Brain microvascular endothelial cell (primary cell): ENCODE measurements around the gene HAUS5.

Experiments
- DNase-seq: peaks from one replicate; pipeline ENCODE4 v3.0.0-alpha.2; 2020
- H3K27ac ChIP-seq: fragments of 250-450 bp; sonication (Bioruptor Pico); 2 replicates; pipeline ENCODE4 v1.5.1; 2020; ENCODE audit warnings: mild to moderate bottlenecking, moderate library complexity
- H3K27me3 ChIP-seq: fragments of 250-450 bp; sonication (Bioruptor Pico); replicated peaks from 2 replicates; pipeline ENCODE4 v1.5.1; 2020; ENCODE audit warnings: mild to moderate bottlenecking
- H3K36me3 ChIP-seq: fragments of 250-450 bp; sonication (Bioruptor Pico); replicated peaks from 2 replicates; pipeline ENCODE4 v1.5.1; 2020; ENCODE audit warnings: mild to moderate bottlenecking
- H3K4me3 ChIP-seq: 2 replicates; pipeline ENCODE4 v1.5.1; 2011; ENCODE audit warnings: low read depth, mild to moderate bottlenecking, control low read depth, low read length, moderate library complexity
- in situ Hi-C: cut with HindIII; loops from 2 replicates; pipeline ENCODE4 v1.10.0; 2017; ENCODE audit warnings: low sequenced_read_pairs, low pct_ligation_motif_present
- TF ChIP-seq, protein P1 (sequence below): IDR thresholded peaks from 2 replicates; pipeline ENCODE4 v1.5.1; 2011; ENCODE audit warnings: low read depth, mild to moderate bottlenecking, moderate library complexity, low read length, control low read depth, inconsistent platforms; ENCODE audit errors: missing control alignments

HAUS5 gene

DNA sequence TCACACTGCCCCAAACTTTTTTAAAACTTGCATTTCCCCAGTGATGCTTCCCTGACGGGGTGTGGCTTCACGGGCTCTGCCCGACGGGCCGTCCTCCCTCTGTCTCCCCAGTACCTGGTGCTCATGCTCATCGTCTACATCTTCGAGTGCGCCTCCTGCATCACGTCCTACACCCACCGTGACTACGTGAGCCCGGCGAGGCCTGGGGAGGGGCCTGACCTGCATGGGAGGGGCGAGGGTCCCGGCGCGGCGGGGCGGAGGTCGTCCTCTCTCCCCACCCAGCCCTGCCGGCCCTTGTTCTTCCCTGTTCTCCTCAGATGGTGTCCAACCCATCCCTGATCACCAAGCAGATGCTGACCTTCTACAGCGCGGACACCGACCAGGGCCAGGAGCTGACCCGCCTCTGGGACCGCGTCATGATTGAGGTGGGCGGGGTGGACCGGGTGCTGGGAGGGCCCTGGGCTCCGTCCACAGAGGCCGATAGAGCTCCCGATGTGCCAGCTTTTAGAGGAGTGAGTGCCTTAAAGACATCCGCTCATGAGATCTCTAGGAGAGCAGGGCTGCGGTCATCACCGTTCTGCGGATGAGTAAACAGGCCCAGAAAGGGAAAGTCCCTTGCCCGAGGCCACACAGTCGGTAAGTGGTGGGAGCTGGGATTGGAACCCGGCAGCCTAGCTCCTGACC lies 60.7 kb downstream of the HAUS5 start:
- peak; percentile 59 for DNase-seq
- H3K27ac ChIP-seq, result no peak overlapping the region
- no peaks in the 10 kb centered on the region for H3K27me3 ChIP-seq
- peak overlapping the region; percentile 39 for H3K4me3 ChIP-seq
- TF ChIP-seq, protein P1, sequence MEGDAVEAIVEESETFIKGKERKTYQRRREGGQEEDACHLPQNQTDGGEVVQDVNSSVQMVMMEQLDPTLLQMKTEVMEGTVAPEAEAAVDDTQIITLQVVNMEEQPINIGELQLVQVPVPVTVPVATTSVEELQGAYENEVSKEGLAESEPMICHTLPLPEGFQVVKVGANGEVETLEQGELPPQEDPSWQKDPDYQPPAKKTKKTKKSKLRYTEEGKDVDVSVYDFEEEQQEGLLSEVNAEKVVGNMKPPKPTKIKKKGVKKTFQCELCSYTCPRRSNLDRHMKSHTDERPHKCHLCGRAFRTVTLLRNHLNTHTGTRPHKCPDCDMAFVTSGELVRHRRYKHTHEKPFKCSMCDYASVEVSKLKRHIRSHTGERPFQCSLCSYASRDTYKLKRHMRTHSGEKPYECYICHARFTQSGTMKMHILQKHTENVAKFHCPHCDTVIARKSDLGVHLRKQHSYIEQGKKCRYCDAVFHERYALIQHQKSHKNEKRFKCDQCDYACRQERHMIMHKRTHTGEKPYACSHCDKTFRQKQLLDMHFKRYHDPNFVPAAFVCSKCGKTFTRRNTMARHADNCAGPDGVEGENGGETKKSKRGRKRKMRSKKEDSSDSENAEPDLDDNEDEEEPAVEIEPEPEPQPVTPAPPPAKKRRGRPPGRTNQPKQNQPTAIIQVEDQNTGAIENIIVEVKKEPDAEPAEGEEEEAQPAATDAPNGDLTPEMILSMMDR, result no peak
- no peaks in the 10 kb centered on the region for H3K36me3 ChIP-seq
- in situ Hi-C loops, result no loop called here
